ENCODE data around the gene SLC32A1. TPM values are rescaled to one million over a fixed set of nuclear protein-coding genes. Genes with fewer than 3 reads are reported as not detected.

Gene SLC32A1
- total RNA-seq, 1 experiment from 2014 or later, result 0.24 TPM

GRCh38 chr20:38763616-38764015 is 39.3 kb downstream of the SLC32A1 start:
- H3K36me3 Mint-ChIP-seq (ENCODE audit: insufficient read depth in 1 of 3, low read depth in 3 of 3), result peaks cover 14 to 82% (median 51%) of the 10 kb centered on the region in 3 experiments; a peak in 6 of 7 replicates
- no peaks in the 10 kb centered on the region for H3K4me1 ChIP-seq (ENCODE audit: insufficient read depth, low read length)
- no peaks in the 10 kb centered on the region for H3K79me2 ChIP-seq (ENCODE audit: insufficient read depth, low read length)
- no peak overlapping the region for H2BK5ac ChIP-seq (ENCODE audit: insufficient read length, low read length)
- no peak overlapping the region for H3K27ac ChIP-seq (ENCODE audit: insufficient read length, low read depth, low read length)
- no peaks in the 10 kb centered on the region for H3K9me3 Mint-ChIP-seq
- no peak overlapping the region for H4K8ac ChIP-seq (replicated peaks; ENCODE audit: insufficient read length, low read depth, low read length)
- H2BK20ac ChIP-seq (ENCODE audit: low read depth, low read length, poor library complexity, severe bottlenecking), result no peak overlapping the region
- no peak overlapping the region for H2BK15ac ChIP-seq (ENCODE audit: low read depth, low read length)
- no peak overlapping the region; a peak in 1 of 7 replicates for H3K27ac Mint-ChIP-seq
- H3K18ac ChIP-seq (ENCODE audit: insufficient read length, low read depth, low read length), result no peak overlapping the region
- no peak for TF ChIP-seq CTCF (conservative IDR thresholded peaks at IDR 0.05)
- H2BK120ac ChIP-seq (ENCODE audit: low read depth, low read length, poor library complexity, severe bottlenecking), result no peak overlapping the region
- H3K27me3 ChIP-seq (ENCODE audit: insufficient read depth, low read length), result no peaks in the 10 kb centered on the region
- WGBS (ENCODE audit: extremely low coverage, insufficient read length, low lambda C conversion rate), result no CpG with 5 or more reads among the region's 1 CpG
- H2BK12ac ChIP-seq (ENCODE audit: insufficient read length, low read depth, low read length), result no peak overlapping the region
- H3K79me1 ChIP-seq (ENCODE audit: insufficient read depth, low read depth, low read length, poor library complexity, severe bottlenecking), result no peaks in the 10 kb centered on the region
- H3K4me2 ChIP-seq (ENCODE audit: insufficient read depth, insufficient read length, low read length), result no peak overlapping the region
- H3K9me3 ChIP-seq (ENCODE audit: control insufficient read depth, low read depth, low read length), result no peaks in the 10 kb centered on the region
- H2AFZ ChIP-seq (ENCODE audit: low read length), result no peak overlapping the region
- H3T11ph ChIP-seq (ENCODE audit: low read length), result no peak overlapping the region
- H3K23me2 ChIP-seq (ENCODE audit: insufficient read length, low read depth, low read length, poor library complexity, severe bottlenecking), result no peaks in the 10 kb centered on the region
- no peak for DNase-seq
- H4K20me1 ChIP-seq (ENCODE audit: control insufficient read depth, insufficient read depth, insufficient read length), result no peaks in the 10 kb centered on the region
- H3K23ac ChIP-seq (ENCODE audit: insufficient read length, low read depth, low read length), result no peak overlapping the region
- H3K4ac ChIP-seq (ENCODE audit: low read depth, low read length), result no peak overlapping the region
- no peak overlapping the region for H4K5ac ChIP-seq (ENCODE audit: insufficient read length, low read depth, low read length)
- peaks cover 2% of the 10 kb centered on the region in 2 experiments; a peak in 1 of 4 replicates for H3K4me1 Mint-ChIP-seq
- no peak overlapping the region for H4K91ac ChIP-seq (ENCODE audit: insufficient read length, low read depth, low read length)
- H3K4me3 Mint-ChIP-seq, result no peak overlapping the region
- no peak overlapping the region for H3K56ac ChIP-seq (ENCODE audit: insufficient read length, low read depth, low read length)
- H2AK5ac ChIP-seq (ENCODE audit: insufficient read length, low read length), result no peak overlapping the region
- no peaks in the 10 kb centered on the region for H3K27me3 Mint-ChIP-seq (ENCODE audit: low read depth)
- no peak overlapping the region for H3K9ac ChIP-seq (ENCODE audit: extremely low read depth, insufficient read length, low read length)
- no peak overlapping the region for H3K14ac ChIP-seq (ENCODE audit: insufficient read depth, low read length)

Measured in H9 (cell line).